RCC 7860 (cell line): ENCODE results near the gene SURF4.

Experiments used
- DNase-seq: peaks from one replicate; pipeline ENCODE4 v3.0.0-alpha.2; 2015; ENCODE audit warnings: low spot score
- FAIRE-seq: peaks from 2 replicates; lab custom pipeline; 2012; peaks lifted over from hg19 to GRCh38; lab: Jason Lieb, UNC

SURF4 gene

DNA sequence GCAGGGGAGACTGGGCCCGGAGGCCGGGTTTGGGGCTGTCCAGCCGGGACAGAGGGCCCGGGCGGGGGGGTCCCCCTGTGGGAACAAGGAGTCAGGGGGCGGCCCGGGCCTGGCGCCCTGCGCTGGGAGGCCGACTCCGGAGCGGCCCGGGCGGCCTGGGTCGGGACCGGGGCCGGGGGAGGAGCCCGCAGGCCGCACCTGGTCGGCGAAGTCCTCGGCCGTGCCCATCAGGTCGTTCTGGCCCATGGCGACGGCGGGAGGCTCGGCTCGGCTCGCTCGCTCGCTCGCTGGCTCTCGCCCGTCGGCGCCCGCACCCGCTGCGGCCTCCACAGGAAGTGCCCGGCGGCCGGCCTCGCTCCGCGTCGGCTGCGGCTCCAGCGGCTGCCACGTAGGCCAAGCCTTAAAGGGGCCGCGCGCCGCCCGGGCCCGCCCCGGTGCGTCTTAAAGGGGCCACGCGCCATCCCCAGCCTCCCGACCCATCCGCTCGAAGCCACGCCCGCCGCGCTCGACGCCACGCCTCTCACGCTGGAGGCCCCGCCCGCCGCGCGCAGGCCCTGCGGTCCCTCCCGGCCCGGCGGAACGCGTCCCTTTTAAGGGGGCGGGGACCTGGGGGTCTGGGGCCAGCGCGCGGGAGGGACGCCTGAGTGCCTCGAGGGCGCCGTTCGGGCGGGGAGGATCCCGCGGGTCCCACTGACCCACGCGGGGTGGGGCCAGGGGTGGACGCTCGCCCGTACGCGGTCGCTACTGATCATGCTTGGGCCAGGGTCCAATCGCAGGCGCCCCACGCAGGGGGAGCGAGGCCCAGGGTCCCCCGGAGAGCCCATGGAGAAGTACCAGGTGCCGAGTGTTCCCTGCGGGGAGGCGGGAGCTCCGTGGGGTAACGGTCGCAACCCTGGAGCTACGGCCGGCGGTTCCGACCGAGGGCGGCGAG lies at the start of gene SURF4, which contains the start of gene STKLD1:
SURF4 (minus strand) TSS at position 337 of the 931 bp plus-strand sequence; CDS start at position 246, 91 bp downstream.
STKLD1 (plus strand) TSS at position 643 of the 931 bp plus-strand sequence; CDS start at position 751, 108 bp downstream.
- DNase-seq (peak; percentile 86), FAIRE-seq (no peak)

DNA sequence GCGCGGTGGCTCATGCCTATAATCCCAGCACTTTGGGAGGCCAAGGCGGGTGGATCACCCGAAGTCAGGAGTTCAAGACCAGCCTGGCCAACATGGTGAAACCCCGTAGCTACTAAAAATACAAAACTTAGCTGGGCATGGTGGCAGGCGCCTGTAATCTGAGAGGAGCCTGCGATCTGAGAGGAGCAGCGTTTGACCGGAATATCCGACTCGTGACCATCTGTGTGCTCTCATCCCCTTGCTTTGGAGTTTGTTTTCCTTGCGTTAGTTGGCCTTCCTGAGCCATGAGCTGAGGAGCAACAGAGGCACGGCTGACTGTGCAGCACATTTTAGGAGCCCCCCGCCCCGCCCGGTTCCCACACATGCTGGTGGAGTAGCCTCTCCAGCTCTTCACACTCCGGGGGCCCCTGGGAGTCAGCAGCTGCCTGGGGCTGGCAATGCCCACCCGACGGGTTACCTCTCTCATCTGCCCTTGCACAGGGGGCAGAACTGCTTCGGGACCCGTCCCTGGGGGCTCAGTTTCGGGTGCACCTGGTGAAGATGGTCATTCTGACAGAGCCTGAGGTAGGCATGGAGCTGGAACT lies 49.3 kb upstream of the SURF4 start:
- FAIRE-seq = no peak

DNA sequence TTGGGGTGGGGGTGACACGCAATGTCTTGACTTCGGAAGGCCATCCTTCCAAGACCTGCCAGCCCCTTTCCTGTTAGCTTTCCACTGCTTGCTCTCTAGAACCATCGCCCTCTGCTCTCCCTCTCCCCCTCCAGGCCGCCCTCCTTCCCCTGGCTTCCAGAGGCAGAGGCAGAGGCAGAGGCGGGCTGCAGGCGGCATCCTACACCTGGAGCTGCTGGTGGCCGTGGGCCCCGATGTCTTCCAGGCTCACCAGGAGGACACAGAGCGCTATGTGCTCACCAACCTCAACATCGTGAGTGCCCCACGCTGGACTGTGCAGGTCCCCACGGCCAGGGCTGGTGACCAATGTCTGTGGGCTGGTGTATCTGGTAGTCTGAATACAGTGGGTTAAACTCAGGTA lies 48.3 kb upstream of the SURF4 start:
- DNase-seq (no peak), FAIRE-seq (no peak)

More for the DNA sequence above, 49.3 kb upstream of the SURF4 start:
- no peak for DNase-seq

DNA sequence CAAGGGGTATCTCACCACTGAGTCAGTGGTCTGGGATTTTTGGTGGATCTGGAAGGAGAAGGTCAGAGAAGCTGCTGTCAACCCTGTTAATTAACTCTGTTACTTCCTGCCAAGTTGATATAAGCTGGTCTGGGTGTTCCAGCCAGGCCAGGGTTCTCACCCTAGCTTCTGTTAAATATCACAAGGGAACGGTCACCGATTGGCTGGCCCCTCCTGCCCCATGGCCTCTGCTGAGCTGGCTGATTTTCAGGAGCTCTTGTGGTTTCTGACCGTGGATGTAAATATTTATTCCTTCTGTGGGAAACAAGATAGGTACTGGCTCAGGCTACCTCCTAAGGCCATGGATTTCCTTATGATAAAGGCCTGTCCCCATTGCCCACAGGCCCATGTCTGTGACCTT lies 47.4 kb upstream of the SURF4 start:
- DNase-seq (no peak), FAIRE-seq (no peak)

DNA sequence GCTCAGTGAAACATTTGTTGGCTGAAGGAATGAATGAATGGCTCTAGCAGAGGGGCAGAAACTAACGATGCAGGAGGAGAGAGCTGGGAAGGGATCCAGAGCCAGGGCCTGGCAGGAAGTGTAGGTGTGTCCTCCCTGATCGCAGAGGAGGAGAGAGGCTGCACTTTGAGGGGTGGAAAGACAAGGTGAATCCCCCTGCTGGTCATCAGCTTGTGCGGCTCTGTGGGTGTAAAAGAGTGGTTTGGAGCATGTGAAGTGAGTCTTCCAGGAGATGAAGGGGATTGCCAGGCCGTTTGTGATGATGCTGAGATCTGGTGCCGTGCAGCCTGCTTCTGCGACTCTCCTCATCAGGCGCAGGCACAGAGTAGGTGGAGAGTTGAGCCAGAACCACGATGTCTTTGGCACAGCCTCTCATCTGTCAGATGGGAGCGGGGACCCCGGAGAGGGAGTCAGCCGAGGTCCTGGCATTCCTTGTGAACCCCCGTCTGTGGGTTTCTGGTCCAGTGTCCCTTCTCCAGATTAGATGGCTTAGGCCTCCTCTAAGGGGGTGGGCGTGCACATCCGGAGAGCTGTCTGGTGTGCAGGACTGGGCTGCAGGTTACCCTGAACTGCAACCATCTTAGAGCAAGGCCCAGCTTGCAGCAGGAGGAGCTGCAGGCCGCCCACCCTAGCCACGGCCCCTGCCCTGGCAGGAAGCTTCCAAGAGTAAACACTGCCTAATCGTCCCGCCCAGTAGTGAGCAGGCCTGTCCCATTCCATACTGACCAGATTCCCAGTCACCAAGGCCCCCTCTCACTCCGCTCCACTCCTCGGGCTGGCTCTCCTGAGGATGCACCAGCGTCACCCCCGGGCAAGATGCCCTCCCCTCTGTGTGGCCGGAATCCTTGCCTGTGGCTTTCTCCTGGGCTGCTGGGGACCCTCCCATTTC lies 46.0 kb upstream of the SURF4 start, which contains the start of gene ADAMTS13:
ADAMTS13 (plus strand) TSS at position 753 of the 928 bp plus-strand sequence; CDS start at position 830, 77 bp downstream.
- FAIRE-seq (no peak), DNase-seq (no peak)

DNA sequence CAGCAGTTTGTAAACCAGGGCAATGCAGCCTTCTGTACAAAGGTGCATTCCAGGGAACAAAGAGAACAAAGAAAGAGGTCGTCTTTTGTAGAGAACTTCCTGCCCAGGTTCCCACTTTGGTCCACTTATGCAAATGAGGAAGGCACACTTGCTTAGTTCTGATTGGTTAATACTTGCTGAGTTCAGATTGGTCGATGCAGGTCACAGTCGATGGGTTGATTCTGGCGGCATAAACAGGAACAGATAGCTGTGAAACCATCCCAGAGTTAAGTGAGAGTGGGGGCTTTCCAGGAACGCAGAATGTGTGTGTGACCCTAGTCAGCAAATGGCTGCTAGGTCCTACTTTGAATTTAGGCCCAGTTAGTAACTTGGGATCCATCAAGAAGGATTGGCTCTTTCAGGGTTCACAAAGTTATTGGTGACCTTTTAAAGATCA lies 44.5 kb upstream of the SURF4 start:
- DNase-seq (no peak), FAIRE-seq (no peak)

DNA sequence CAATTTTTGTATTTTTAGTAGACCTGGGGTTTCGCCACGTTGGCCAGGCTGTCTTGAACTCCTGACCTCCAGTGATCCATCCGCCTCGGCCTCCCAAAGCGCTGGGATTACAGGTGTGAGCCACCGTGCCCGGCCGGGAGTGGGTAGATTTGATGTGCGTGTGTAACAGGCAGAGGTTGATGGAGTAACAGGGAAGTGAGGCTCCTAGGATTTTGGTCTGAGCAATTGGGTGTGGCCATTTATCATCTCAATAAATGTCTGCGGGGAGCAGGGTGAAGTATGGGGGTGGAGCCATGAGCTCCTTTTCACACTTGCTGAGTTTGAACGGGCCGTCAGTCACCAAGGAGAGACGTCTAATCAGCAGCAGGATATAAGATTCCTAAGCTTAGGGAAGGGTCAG lies 43.1 kb upstream of the SURF4 start:
- FAIRE-seq (no peak), DNase-seq (no peak)

DNA sequence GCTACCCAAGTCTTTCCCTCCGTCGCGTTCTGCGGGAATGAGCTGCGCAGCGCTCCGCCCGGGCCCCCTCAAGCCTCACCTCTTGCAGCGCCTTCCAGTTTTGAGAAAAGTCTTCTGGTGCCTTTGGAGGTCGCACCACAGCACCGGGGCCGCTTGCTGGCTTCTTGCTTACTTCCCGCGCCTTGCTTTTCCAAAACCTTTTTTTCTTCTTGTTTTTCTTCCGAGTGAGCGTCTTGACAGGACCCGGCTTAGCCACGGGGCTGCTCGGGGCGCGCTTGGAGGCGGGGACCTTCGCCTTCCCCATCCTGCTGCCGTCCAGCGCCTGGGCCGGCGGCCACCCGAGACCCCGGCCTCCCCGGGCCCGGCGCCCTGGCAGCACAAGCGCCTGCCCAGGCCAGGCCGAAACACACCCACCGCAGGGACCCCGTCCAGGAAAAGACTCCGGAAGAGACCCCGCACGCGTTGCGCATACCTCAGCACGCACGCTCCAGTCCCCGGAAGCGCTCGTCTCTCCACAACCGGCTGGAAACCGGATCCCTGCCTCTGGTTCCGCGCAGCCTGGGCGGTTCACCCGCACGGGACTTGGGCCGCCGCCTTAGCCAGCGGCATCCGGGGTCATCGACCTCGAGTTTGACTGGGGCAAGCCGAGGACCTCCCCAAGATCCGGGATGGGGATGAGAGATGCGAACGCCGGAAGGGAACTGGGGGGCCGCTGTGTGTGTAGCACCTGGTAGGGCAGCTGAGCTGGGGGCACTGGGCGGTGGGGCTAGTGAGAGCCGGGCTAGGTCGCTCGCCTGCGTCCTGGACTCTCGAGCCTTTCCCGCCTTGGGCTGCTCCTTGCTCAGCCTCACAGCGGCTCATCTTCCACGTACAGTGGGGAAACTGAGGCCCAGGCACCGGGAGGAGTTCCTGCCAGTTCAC lies 41.9 kb upstream of the SURF4 start, which contains the start of gene REXO4:
REXO4 (minus strand) TSS at position 470 of the 921 bp plus-strand sequence; CDS start at position 304, 166 bp downstream.
- no peak for FAIRE-seq
- peak; percentile 61 for DNase-seq

DNA sequence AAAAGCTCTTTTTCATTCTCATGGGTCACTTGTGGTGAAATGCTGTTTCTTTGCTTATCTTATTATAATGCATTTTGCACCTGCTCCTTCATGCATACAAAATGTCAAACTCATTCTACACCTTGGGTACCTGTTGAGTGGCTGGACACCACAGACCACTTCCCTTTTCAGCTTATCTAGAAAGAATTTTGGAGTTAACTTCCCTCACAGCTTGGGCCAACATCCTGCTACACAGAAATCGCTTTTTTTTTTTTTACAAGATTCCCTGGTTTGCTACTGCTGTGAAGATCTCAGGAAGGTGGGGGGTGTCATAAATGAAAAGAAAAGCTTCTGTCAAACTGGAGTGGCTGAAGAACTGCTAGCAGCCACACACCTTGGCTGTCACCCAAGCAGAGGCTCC lies 39.3 kb upstream of the SURF4 start:
- DNase-seq (no peak), FAIRE-seq (no peak)

DNA sequence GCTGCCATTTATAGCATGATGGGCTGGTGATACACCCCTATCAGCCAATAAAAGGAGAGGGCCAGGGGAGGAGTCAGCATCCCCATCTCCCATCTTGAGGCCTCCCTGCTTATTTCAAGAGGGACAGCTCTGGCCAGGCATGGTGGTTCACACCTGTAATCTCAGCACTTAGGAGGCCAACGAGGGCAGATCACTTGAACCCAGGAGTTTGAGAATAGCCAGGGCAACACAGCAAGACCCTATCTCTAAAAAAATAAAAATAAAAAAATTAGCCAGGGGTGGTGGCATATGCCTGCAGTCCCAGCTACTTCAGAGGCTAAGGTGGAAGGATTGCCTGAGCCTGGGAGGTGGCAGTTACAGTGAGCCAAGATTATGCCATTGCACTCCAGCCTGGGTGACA lies 32.2 kb upstream of the SURF4 start:
- DNase-seq = no peak
- FAIRE-seq = no peak

DNA sequence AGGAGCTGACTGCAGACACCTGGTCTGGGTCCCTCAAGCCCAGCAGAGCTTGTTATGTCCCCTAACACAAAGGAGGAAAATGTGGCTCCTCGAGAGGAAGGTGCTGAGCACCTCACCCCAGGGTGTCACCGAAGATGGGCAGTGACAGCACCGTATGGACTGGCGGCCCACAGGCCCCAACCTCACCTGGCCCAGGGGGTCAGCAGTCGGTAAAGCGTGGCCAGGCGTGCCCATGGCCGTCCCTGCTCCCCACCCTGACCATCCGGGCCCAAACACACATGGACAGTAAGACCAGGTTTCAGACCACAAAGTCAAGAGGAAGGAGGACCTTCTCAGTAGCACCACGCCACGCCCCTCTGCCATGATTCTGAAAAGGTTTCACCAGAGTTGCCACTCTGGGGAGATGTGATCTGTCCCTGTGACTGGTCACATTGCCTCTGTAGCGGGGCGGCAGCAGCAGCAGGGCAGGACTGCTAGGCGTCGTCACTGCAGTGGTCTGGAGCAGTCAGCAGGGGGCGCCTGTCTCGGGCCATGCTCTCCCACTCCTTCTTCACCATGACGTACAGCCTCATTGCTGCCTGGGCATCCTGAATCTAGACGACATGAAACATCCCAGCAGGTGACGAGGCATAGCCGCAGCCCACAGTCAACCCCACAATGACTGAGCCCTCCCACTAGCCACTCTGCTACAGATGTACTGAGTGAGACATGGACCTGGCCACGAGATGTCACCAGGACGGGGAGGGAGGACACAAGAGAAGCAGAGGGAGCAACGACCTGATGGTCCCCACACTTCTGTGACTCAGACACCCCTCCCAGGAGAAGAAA lies 30.8 kb upstream of the SURF4 start:
- peak; percentile 70 for DNase-seq
- no peak for FAIRE-seq

DNA sequence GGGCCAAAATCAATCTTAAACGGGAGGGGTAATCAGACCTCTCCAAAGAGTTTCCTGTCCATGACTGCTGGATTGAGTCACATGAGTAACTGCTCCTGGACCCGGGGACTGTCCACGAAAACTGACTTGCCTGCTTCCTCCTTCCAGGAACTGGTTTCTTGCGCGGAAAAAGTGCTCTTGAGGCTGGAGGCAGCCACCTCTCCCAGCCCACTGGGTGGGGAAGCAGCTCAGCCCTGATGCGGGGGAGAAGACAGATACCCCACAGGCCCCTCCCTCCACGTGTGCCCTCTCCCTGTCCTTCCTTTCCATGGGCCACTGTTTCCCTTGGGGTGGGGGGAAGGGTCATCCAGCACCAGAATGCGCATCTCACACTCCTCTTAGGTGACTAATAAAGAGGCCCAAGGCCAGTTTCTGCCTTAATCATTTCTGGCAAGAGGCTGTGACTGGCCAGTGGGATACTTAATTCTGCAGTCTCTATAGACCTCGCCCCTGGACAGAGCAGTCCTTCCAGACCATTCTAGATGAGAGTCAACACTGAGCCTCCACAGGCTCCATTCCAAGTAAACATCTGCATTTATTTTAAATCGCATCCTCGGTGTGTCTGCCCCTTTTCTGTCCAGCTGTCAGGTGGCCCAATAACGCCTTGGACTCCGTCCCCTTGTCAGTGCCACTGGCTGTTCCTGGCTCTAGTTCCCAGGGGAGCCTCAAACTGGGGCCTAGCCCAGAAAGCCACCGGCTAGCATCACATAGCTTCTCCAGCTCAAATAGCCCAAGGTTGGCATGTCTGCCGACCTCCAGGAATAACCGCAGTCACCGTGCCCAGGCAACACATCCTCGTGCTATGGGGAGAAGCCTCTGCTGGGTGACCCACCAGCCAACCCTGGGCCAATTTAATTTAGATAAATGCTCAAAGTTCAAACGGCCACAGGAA lies 29.9 kb upstream of the SURF4 start:
- no peak for DNase-seq
- no peak for FAIRE-seq

DNA sequence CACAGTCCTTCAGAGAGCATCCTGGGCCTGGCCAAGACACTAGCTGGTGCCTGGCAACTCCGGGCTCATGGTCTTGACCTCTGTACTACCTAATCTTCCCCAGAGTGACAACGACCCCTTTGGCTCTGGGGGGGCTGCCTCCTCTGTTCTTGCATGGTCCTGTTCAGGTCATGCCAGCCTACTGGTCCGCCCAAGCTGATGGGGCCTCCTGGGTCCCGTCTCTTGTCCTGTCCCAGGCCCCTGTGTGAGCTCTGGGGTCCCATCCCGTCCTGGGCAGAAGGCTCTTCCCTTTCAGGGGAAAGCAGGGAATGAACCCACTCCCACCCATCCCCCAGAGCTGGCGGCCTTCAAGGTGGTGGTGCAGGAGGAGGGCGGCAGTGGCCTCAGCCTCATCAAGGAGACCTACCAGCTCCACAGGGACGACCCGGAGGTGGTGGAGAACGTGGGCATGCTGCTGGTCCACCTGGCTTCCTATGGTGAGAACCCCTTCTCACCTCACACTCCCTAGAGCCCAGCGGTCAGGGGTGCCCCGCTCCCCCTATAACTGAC lies 28.7 kb upstream of the SURF4 start:
- no peak for DNase-seq
- FAIRE-seq = no peak

DNA sequence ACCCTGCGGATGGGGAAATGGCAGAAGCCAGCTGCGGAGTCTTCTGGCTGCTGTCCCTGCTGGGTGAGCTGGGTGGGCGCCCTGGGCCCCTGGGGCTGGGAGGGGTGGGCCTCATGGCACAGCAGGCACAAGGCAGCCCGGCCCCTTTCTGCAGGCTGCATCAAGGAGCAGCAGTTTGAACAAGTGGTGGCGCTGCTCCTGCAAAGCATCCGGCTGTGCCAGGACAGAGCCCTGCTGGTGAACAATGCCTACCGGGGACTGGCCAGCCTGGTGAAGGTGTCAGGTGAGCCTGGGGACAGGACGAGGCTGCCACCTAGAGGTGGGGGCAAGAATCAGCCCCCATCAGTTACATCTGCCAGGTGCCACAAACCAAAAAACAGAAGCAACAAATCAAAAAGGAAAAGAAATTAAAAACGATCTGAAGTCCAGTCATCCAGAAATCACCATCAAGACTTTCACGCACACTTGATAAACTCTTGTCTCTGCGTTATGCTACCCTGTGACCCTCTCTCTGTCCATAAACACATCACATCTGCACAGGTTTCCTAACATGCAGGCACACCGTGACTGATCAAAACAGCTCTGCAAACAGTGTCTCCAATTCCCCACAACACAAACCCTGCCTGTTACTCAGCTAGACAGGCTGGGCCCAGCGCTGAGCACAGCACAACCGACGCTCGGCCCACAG lies 28.1 kb upstream of the SURF4 start:
- DNase-seq (peak; percentile 17), FAIRE-seq (no peak)

DNA sequence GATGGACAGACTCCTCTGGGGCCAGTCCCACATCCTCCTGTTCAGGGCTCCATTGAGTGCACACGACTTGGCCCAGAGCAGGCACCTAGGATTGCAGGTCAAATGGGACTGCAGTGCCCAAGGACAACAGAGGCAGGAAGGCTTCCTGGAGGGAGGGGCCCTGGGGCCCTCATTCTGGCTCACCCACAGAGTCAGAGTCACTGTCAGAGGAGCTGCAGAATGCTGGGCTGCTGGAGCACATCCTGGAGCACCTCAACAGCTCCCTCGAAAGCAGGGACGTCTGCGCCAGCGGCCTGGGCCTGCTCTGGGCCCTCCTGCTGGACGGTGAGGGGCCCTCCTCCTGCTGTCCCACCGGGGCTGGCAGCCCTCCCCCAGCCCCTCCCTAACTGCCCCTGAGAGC lies 26.8 kb upstream of the SURF4 start:
- DNase-seq (no peak), FAIRE-seq (no peak)

DNA sequence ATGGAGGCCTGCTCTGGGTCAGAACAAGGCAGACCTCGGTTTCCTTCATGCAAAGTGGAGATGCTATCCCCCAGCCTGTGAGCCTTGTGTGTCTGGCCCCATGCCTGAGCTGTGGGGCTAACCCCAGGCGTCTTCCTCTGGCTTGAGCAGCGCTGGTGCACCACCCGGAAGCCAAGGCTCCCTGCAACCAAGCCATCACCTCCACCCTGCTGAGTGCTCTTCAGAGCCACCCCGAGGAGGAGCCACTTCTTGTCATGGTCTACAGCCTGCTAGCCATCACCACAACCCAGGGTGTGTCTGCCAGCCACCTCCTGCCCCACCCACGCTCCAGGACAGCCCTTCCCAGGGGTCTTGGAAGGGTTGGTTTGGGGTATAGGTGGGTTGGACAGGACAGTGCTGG lies 25.7 kb upstream of the SURF4 start:
- FAIRE-seq (no peak), DNase-seq (no peak)

DNA sequence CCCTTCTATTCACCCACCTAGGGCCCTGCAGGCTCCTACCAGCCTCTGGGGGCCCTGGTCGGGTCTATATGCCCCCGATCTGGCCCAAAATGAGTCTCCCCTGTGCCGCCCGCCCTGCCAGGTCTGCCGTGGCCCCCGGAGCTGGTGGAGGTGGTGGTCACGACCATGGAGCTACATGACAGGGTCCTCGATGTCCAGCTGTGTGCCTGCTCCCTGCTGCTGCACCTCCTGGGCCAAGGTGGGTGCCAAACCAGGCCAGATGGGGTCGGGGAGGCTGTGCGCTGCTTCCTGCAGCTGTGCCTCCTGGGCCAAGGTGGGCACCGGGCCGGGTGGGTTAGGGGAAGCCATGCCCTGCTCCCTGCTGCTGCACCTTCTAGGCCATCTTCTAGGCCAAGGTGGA lies 24.4 kb upstream of the SURF4 start:
- no peak for FAIRE-seq
- no peak for DNase-seq
